Lung (tissue), 12 donors: ENCODE results near the gene MED13L. TPM values are rescaled to one million over a fixed set of nuclear protein-coding genes. Genes with fewer than 3 reads are reported as not detected.

Experiments
- ATAC-seq: fragments of 200-7000 bp; cut with Tn5 transposase; one replicate; pipeline ENCODE4 v1.9.1; 2020; ENCODE audit warnings: moderate number of reproducible peaks; ENCODE audit not compliant: insufficient read depth, low FRiP score
- DNase-seq, 3 donors: peaks; one replicate each; pipeline ENCODE4 v3.0.0-alpha.2; 2013 to 2017
- H3K27ac ChIP-seq, 2 donors: one replicate each; pipeline ENCODE4 v1.5.1; 2013; ENCODE audit warnings: mild to moderate bottlenecking in 2 of 2, moderate library complexity in 2 of 2, control low read depth in 1 of 2, inconsistent platforms in 1 of 2, low read depth in 1 of 2, low read length in 1 of 2
- H3K27me3 ChIP-seq, 3 donors: one replicate each; pipeline ENCODE4 v1.5.1; 2013; ENCODE audit warnings: low read length in 2 of 3; ENCODE audit not compliant: control insufficient read depth in 3 of 3, insufficient read depth in 3 of 3
- H3K36me3 ChIP-seq, 4 donors: one replicate each; pipeline ENCODE4 v1.5.1; 2013; ENCODE audit warnings: low read length in 4 of 4, mild to moderate bottlenecking in 1 of 4, moderate library complexity in 1 of 4; ENCODE audit not compliant: control insufficient read depth in 4 of 4, insufficient read depth in 4 of 4
- H3K4me1 ChIP-seq, 5 donors: one replicate each; pipeline ENCODE4 v1.5.1; 2013; ENCODE audit warnings: low read length in 5 of 5, mild to moderate bottlenecking in 2 of 5, moderate library complexity in 1 of 5; ENCODE audit not compliant: control insufficient read depth in 5 of 5, insufficient read depth in 5 of 5
- H3K4me3 ChIP-seq: one replicate; pipeline ENCODE4 v1.5.1; 2013; ENCODE audit warnings: mild to moderate bottlenecking, control low read depth, moderate library complexity
- H3K9ac ChIP-seq, 2 donors: one replicate each; pipeline ENCODE4 v1.5.1; 2013; ENCODE audit warnings: low read length in 2 of 2, control low read depth in 1 of 2; ENCODE audit not compliant: insufficient read depth in 1 of 2
- H3K9me3 ChIP-seq, 4 donors: one replicate each; pipeline ENCODE4 v1.5.1; 2013; ENCODE audit warnings: low read length in 3 of 4, mild to moderate bottlenecking in 1 of 4, moderate library complexity in 1 of 4; ENCODE audit not compliant: control insufficient read depth in 4 of 4, insufficient read depth in 3 of 4
- CTCF ChIP-seq: IDR thresholded peaks from 2 replicates; pipeline ENCODE4 v1.5.1; 2012; ENCODE audit warnings: mild to moderate bottlenecking; ENCODE audit errors: control extremely low read depth, extremely low read depth
- WGBS, 2 donors: extraction: QIAGEN DNeasy Blood & Tissue Kit; methylation state at CpG; one replicate each; pipeline ENCODE4 v1.1.7; 2013; 5-methylcytosine and 5-hydroxymethylcytosine counted together
- polyA plus RNA-seq, 2 donors: library from polyadenylated mRNA; stranded (reverse); fragments of 200-250 nt; gene quantifications; one replicate each; pipeline ENCODE4 v1.2.1, GENCODE V29; 2013
- total RNA-seq, 2 donors: library from RNA; depleted of rRNA in 1 of 2; stranded (reverse); fragments of >200 nt in 1 of 2; gene quantifications; one replicate each; pipeline ENCODE4 v1.2.1, GENCODE V29; 2014 to 2021
- donor health status: control.
- donor health status: control.
- donor health status: Bipolar disorder and iron deficiency.
- donor health status: healthy.
- donor health status: DM: yes; HTN: yes; CAD: no.

MED13L gene
- total and polyA plus RNA-seq, 4 donors = 18.2 to 329 (median 71.4) TPM

- Histone ChIP-seq H3K4me1 (peaks cover 7 to 71% (median 24%) of the 10 kb centered on the region in 5 donors), H3K9me3 (no peaks in the 10 kb centered on the region), H3K27me3 (no peaks in the 10 kb centered on the region), H3K4me3 (no peak overlapping the region), H3K9ac (no peak overlapping the region), H3K27ac (no peak overlapping the region), H3K36me3 (no peaks in the 10 kb centered on the region)
- no peak for DNase-seq
- WGBS, 2 donors = 85% methylated on average over 2 of the region's 2 CpGs
- ATAC-seq = no peak
- TF ChIP-seq CTCF = no peak
Measured at GRCh38 chr12:116125084-116125483, 152.4 kb downstream of the MED13L start.

GRCh38 chr12:116123451-116124258 is 153.8 kb downstream of the MED13L start:
- ATAC-seq (peak; percentile 39), DNase-seq (peak; percentile 51 to 67 (median 52))
- H3K27ac ChIP-seq = peak overlapping the region; percentile 38 to 79
- TF ChIP-seq CTCF = no peak
- WGBS, 2 donors = 29 to 47% methylated on average over 11 of the region's 11 CpGs
- no peaks in the 10 kb centered on the region for H3K36me3 ChIP-seq
- H3K4me1 ChIP-seq = peaks cover 7 to 71% (median 28%) of the 10 kb centered on the region in 5 donors
- no peaks in the 10 kb centered on the region for H3K9me3 ChIP-seq
- H3K4me3 ChIP-seq = no peak overlapping the region
- H3K27me3 ChIP-seq = no peaks in the 10 kb centered on the region
- no peak overlapping the region for H3K9ac ChIP-seq

GRCh38 chr12:116122628-116123027 is 154.9 kb downstream of the MED13L start:
- H3K9ac ChIP-seq = no peak overlapping the region
- ATAC-seq (no peak), DNase-seq (no peak)
- H3K4me1 ChIP-seq = peaks cover 7 to 66% (median 28%) of the 10 kb centered on the region in 5 donors
- no peak overlapping the region for H3K4me3 ChIP-seq
- 56 to 65% methylated on average over 3 of the region's 3 CpGs for WGBS, 2 donors
- no peaks in the 10 kb centered on the region for H3K27me3 ChIP-seq
- no peaks in the 10 kb centered on the region for H3K36me3 ChIP-seq
- no peaks in the 10 kb centered on the region for H3K9me3 ChIP-seq
- no peak for TF ChIP-seq CTCF
- H3K27ac ChIP-seq = no peak overlapping the region
